ENCODE measurements around the gene CDH26. TPM values are rescaled to one million over a fixed set of nuclear protein-coding genes. Genes with fewer than 3 reads are reported as not detected.
A peak's percentile ranks its signal among the peaks of the same experiment; 100 is the strongest.

CDH26 gene
- total and polyA plus RNA-seq, 2 of the 13 experiments (the other 11 are each of a cell fraction or from before 2014, with no cell fraction given): 0.40 to 1.1 TPM

DNA sequence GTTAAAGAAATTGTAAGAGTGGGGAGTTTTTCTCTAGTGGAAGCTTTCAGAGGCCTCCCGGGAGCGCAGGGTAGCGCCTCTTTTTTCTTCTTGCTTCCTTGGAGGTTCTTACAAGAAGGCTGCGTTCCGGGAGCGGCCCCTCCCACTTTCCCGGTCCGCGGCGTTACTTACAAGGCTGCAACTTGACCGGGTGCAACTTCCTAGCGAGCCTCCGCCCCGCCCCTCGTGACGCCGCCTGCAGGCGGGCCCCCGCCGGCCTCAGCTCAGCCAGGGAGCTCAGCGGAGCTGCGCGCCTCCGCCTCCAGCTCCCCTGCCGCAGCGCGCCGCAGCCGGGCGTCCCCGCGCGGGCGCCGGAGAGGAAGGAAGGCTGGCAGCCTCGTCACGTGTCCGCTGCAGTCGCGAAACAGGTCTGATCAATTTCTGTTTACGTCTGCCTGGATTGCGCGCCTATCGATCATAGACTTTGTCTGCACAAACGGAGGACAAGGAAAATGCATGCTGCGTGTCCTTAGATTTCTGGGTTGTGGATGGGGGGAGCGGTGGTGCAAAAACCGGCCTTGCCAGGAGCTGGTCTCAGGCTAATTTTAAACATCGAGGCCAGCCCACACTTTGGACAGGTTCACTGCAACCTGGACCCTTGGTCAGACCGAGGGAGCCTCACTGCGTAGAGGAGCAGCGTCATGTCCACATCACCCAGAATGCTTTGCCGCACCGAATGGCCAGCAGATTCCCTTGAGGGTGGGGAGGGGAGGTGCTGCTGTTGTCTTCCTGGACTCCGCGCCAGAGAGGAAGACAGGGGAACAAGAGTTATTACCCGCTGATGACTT is 17.9 kb upstream of the CDH26 start, which contains the start of the genes FAM217B and PPP1R3D (continued):
- no peak for TF ChIP-seq ATM (IDR thresholded peaks at IDR 0.05; ENCODE audit: borderline replicate concordance)
- TF ChIP-seq, protein P1, sequence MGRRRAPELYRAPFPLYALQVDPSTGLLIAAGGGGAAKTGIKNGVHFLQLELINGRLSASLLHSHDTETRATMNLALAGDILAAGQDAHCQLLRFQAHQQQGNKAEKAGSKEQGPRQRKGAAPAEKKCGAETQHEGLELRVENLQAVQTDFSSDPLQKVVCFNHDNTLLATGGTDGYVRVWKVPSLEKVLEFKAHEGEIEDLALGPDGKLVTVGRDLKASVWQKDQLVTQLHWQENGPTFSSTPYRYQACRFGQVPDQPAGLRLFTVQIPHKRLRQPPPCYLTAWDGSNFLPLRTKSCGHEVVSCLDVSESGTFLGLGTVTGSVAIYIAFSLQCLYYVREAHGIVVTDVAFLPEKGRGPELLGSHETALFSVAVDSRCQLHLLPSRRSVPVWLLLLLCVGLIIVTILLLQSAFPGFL (CRISPR knock-in tag; IDR thresholded peaks at IDR 0.05): no peak
- TF ChIP-seq, protein P2, sequence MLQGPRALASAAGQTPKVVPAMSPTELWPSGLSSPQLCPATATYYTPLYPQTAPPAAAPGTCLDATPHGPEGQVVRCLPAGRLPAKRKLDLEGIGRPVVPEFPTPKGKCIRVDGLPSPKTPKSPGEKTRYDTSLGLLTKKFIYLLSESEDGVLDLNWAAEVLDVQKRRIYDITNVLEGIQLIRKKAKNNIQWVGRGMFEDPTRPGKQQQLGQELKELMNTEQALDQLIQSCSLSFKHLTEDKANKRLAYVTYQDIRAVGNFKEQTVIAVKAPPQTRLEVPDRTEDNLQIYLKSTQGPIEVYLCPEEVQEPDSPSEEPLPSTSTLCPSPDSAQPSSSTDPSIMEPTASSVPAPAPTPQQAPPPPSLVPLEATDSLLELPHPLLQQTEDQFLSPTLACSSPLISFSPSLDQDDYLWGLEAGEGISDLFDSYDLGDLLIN (CRISPR knock-in tag; IDR thresholded peaks at IDR 0.05; ENCODE audit: borderline replicate concordance): 0 out of 2 replicates have a peak, but pooled peaks have one; percentile 19
- TF ChIP-seq NFATC3 (CRISPR knock-in tag; IDR thresholded peaks at IDR 0.05): 0 out of 2 replicates have a peak, but pooled peaks have one; percentile 53
- no peak for TF ChIP-seq CBX2 (IDR thresholded peaks at IDR 0.05; ENCODE audit: low read depth, low read length)
- 0 out of 2 replicates have a peak, but pooled peaks have one; percentile 35 for TF ChIP-seq CBX2 (CRISPR knock-in tag; IDR thresholded peaks at IDR 0.05; ENCODE audit: low read depth)
- no peak for TF ChIP-seq MAFK (conservative IDR thresholded peaks at IDR 0.05 in 1 of 2, IDR thresholded peaks at IDR 0.05 in 1 of 2; ENCODE audit: low read length in 2 of 2)
- TF ChIP-seq, protein P3, sequence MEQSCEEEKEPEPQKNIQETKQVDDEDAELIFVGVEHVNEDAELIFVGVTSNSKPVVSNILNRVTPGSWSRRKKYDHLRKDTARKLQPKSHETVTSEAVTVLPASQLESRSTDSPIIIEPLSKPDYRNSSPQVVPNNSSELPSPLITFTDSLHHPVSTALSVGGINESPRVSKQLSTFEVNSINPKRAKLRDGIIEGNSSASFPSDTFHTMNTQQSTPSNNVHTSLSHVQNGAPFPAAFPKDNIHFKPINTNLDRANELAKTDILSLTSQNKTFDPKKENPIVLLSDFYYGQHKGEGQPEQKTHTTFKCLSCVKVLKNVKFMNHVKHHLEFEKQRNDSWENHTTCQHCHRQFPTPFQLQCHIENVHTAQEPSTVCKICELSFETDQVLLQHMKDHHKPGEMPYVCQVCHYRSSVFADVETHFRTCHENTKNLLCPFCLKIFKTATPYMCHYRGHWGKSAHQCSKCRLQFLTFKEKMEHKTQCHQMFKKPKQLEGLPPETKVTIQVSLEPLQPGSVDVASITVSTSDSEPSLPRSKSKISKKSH (CRISPR knock-in tag; IDR thresholded peaks at IDR 0.05; ENCODE audit: borderline replicate concordance): peak; percentile 93
- TF ChIP-seq ZNF160 (CRISPR knock-in tag; IDR thresholded peaks at IDR 0.05): 0 out of 2 replicates have a peak, but pooled peaks have one; percentile 17
- TF ChIP-seq, protein P4, sequence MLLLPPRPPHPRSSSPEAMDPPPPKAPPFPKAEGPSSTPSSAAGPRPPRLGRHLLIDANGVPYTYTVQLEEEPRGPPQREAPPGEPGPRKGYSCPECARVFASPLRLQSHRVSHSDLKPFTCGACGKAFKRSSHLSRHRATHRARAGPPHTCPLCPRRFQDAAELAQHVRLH (CRISPR knock-in tag; IDR thresholded peaks at IDR 0.05; ENCODE audit: borderline replicate concordance, low read depth): peak; percentile 75; the same call in 1 of the 2 replicates
- TF ChIP-seq, protein P5, sequence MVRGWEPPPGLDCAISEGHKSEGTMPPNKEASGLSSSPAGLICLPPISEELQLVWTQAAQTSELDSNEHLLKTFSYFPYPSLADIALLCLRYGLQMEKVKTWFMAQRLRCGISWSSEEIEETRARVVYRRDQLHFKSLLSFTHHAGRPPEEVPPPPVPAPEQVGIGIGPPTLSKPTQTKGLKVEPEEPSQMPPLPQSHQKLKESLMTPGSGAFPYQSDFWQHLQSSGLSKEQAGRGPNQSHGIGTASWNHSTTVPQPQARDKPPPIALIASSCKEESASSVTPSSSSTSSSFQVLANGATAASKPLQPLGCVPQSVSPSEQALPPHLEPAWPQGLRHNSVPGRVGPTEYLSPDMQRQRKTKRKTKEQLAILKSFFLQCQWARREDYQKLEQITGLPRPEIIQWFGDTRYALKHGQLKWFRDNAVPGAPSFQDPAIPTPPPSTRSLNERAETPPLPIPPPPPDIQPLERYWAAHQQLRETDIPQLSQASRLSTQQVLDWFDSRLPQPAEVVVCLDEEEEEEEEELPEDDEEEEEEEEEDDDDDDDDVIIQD (CRISPR knock-in tag; IDR thresholded peaks at IDR 0.05; ENCODE audit: low read depth): peak; percentile 76
- no peak for TF ChIP-seq PRMT3 (CRISPR knock-in tag; IDR thresholded peaks at IDR 0.05; ENCODE audit: borderline replicate concordance, low read depth)
- 0 out of 2 replicates have a peak, but pooled peaks have one; percentile 30 for TF ChIP-seq ZNF260 (CRISPR knock-in tag; IDR thresholded peaks at IDR 0.05; ENCODE audit: borderline replicate concordance, low read depth)
- TF ChIP-seq ZNF530 (CRISPR knock-in tag; IDR thresholded peaks at IDR 0.05; ENCODE audit: low read depth): no peak
- TF ChIP-seq ZNF354B (CRISPR knock-in tag; IDR thresholded peaks at IDR 0.05): no peak
- peak; percentile 63 for TF ChIP-seq ZNF317 (CRISPR knock-in tag; IDR thresholded peaks at IDR 0.05)
- TF ChIP-seq, protein P6, sequence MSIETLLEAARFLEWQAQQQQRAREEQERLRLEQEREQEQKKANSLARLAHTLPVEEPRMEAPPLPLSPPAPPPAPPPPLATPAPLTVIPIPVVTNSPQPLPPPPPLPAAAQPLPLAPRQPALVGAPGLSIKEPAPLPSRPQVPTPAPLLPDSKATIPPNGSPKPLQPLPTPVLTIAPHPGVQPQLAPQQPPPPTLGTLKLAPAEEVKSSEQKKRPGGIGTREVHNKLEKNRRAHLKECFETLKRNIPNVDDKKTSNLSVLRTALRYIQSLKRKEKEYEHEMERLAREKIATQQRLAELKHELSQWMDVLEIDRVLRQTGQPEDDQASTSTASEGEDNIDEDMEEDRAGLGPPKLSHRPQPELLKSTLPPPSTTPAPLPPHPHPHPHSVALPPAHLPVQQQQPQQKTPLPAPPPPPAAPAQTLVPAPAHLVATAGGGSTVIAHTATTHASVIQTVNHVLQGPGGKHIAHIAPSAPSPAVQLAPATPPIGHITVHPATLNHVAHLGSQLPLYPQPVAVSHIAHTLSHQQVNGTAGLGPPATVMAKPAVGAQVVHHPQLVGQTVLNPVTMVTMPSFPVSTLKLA (IDR thresholded peaks at IDR 0.05): peak; percentile 23; the same call in 1 of the 2 replicates
- TF ChIP-seq, protein P7, sequence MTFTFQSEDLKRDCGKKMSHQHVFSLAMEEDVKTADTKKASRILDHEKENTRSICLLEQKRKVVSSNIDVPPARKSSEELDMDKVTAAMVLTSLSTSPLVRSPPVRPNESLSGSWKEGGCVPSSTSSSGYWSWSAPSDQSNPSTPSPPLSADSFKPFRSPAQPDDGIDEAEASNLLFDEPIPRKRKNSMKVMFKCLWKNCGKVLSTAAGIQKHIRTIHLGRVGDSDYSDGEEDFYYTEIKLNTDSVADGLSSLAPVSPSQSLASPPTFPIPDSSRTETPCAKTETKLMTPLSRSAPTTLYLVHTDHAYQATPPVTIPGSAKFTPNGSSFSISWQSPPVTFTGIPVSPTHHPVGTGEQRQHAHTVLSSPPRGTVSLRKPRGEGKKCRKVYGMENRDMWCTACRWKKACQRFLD (CRISPR knock-in tag; IDR thresholded peaks at IDR 0.05; ENCODE audit: borderline replicate concordance): peak; percentile 73
- peak; percentile 44 for TF ChIP-seq YY1 (IDR thresholded peaks at IDR 0.05; ENCODE audit: insufficient read depth, insufficient replicate concordance, low read depth, low read length)

Measured in HepG2 (cell line).